Ovary (tissue), 9 donors: ENCODE results near the gene DDRGK1. TPM values are rescaled to one million over a fixed set of nuclear protein-coding genes. Genes with fewer than 3 reads are reported as not detected.

Source experiments
- DNase-seq, 5 donors: peaks; one replicate each; pipeline ENCODE4 v3.0.0-alpha.2; 2019 to 2020
- H3K27ac ChIP-seq, 2 donors: fragments of 200-600 bp; one replicate each; pipeline versions ENCODE4 v1.5.1 to v1.8.0; 2019 to 2022
- H3K27me3 ChIP-seq: fragments of 200-600 bp; one replicate; pipeline ENCODE4 v1.8.0; 2022
- H3K36me3 ChIP-seq: fragments of 200-600 bp; sonication (generic); one replicate; pipeline ENCODE4 v1.5.1; 2019
- H3K4me1 ChIP-seq: one replicate; pipeline ENCODE4 v1.8.1; 2013; ENCODE audit warnings: mild to moderate bottlenecking, moderate library complexity; ENCODE audit not compliant: insufficient read depth
- H3K4me3 ChIP-seq: fragments of 200-600 bp; sonication (generic); one replicate; pipeline ENCODE4 v1.5.1; 2017
- H3K9me3 ChIP-seq, 2 donors: fragments of 200-600 bp in 1 of 2; sonication (generic) in 1 of 2; one replicate each; pipeline versions ENCODE4 v1.5.1 to v1.8.1; 2013 to 2019; ENCODE audit warnings: mild to moderate bottlenecking in 1 of 2, moderate library complexity in 1 of 2
- EP300 ChIP-seq: sonication (generic); formaldehyde crosslinking; IDR thresholded peaks from one replicate; pipeline ENCODE4 v1.6.1; 2017; ENCODE audit warnings: antibody characterized with exemption
- POLR2A ChIP-seq: fragments of 450-650 bp; IDR thresholded peaks from one replicate; pipeline ENCODE4 v1.6.1; 2017; ENCODE audit warnings: antibody characterized with exemption, mild to moderate bottlenecking, moderate library complexity
- WGBS, 3 donors: extraction: QIAGEN DNeasy Blood & Tissue Kit in 1 of 3; methylation state at CpG; one replicate each; pipeline versions ENCODE4 v1.1.5 to v1.1.7; 2013 to 2017; 5-methylcytosine and 5-hydroxymethylcytosine counted together
- intact Hi-C, 4 donors: fragments of 100-400 bp; cut with DNase I; formaldehyde crosslinking; loops; one replicate each; pipeline versions ENCODE4 v1.11.0 to v1.15.1; 2022 to 2023
- polyA plus RNA-seq, 2 donors: library from polyadenylated mRNA; stranded (reverse); fragments of 200-250 nt in 1 of 2; fragments of 350-450 nt in 1 of 2; fragmentation: Illumina TruSeq in 1 of 2; extraction: RNeasy Lipid Tissue Mini Kit (QIAGEN cat#74804) in 1 of 2; gene quantifications; one replicate each; pipeline ENCODE4 v1.2.3, GENCODE V29; 2013 to 2014
- total RNA-seq, 7 donors: library from RNA; depleted of rRNA in 2 of 7; stranded (reverse); fragments of >200 nt in 2 of 7; fragmentation: NEBNext Ultra II Directional in 3 of 7; extraction: Animal tissue kit (Norgen Biotek cat#: 25700) in 3 of 7; gene quantifications; one replicate each; pipeline versions ENCODE4 v1.1.0 to v1.2.4, GENCODE V29; 2016 to 2023
- TF ChIP-seq, protein P1 (sequence below), 3 donors: fragments of 450-650 bp in 2 of 3; fragments of 200-600 bp in 1 of 3; IDR thresholded peaks; one replicate each; pipeline versions ENCODE4 v1.5.1 to v1.8.0; 2016 to 2022; ENCODE audit warnings: antibody characterized with exemption in 3 of 3, mild to moderate bottlenecking in 1 of 3
- donor health status: DM: no; HTN: no; CAD: no; lungs with moderate emphysema.
- donor health status: DM: no; HTN: no; CAD: no.
- donor health status: Bipolar disorder and iron deficiency.
- donor health status: DM: yes; HTN: yes; CAD: no.
- donor health status: DM: no; HTN: no; CAD: no.
- donor health status: DM: yes; HTN: yes; CAD: no.

DDRGK1 gene
- total and polyA plus RNA-seq, 9 donors = 38.5 to 63.9 (median 52.5) TPM

DNA sequence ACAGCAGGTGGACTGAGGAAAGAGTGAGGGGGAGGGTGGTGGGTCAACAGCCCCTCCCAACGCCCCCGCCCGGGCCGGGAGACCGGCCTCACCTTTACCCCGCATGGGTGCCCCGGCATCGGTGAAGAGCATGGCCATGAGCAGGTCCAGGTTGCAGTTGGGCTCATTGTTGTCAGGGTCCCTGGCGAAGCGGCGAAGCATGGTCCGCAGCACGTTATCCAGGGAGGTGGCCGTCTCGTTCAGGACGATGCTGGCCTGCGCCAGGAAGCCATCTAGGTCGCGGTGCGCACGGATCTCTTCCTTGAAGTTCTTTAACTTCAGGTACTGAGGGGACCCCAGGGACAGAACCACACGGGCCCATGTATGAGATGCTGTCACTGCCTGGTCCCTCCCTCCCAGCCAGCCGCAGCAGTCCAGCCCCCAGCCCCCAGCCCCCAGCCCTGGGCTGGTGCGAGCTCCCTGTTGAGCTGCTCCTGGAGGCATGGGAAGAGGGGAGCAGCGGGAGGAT is 29.6 kb upstream of the DDRGK1 start:
- H3K27ac ChIP-seq = no peak overlapping the region
- no peak overlapping the region for H3K4me3 ChIP-seq
- intact Hi-C loops = no loop called here
- peaks cover 2% of the 10 kb centered on the region for H3K4me1 ChIP-seq
- no peaks in the 10 kb centered on the region for H3K9me3 ChIP-seq
- no peak for TF ChIP-seq EP300
- TF ChIP-seq, protein P1, sequence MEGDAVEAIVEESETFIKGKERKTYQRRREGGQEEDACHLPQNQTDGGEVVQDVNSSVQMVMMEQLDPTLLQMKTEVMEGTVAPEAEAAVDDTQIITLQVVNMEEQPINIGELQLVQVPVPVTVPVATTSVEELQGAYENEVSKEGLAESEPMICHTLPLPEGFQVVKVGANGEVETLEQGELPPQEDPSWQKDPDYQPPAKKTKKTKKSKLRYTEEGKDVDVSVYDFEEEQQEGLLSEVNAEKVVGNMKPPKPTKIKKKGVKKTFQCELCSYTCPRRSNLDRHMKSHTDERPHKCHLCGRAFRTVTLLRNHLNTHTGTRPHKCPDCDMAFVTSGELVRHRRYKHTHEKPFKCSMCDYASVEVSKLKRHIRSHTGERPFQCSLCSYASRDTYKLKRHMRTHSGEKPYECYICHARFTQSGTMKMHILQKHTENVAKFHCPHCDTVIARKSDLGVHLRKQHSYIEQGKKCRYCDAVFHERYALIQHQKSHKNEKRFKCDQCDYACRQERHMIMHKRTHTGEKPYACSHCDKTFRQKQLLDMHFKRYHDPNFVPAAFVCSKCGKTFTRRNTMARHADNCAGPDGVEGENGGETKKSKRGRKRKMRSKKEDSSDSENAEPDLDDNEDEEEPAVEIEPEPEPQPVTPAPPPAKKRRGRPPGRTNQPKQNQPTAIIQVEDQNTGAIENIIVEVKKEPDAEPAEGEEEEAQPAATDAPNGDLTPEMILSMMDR (IDR thresholded peaks at IDR 0.05) = no peak
- TF ChIP-seq POLR2A = no peak
- 86 to 88% (median 86%) methylated on average over 25 of the region's 25 CpGs for WGBS, 3 donors
- no peaks in the 10 kb centered on the region for H3K36me3 ChIP-seq
- no peak for DNase-seq
- no peaks in the 10 kb centered on the region for H3K27me3 ChIP-seq

DNA sequence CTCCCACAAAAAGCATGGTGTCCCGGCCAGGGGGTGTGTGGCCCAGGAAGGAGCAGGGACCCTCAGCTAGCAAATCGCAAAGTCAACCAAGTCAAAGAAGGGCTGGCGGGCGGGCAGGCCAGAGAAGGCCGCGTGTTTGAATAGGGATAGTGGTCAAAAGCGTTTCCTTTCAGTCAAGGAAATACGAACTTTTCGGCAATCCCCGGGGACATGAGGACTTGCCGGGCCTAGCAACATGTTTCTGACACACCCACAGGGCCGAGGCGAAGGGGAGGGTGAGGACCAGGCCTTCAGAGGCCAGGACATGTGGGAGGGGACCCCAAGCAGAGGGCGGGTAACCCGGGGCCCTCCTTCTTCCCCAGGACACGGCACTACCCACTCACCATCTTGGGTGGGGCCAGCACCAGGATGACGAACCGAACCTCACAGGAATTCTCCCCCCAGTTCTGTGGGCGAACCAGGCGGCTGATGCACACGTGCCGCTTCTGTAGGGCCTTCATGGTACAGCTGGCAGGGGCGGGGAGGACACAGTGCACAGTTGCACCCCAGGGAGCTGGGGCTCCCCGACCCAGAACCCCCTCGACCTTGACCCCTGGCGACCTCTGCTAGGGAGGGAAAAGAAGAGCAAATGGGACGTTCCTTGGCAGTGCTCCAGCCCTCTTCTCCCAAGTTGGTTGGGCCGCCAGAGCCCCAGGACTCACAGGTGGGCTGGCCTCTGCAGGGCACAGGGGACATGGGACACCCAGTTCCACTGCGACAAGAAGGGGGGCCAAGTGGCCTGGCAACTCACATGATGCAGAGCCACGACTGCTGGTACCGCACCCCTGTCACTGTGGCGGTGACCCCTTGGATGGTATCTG is 28.9 kb upstream of the DDRGK1 start:
- DNase-seq = no peak

DNA sequence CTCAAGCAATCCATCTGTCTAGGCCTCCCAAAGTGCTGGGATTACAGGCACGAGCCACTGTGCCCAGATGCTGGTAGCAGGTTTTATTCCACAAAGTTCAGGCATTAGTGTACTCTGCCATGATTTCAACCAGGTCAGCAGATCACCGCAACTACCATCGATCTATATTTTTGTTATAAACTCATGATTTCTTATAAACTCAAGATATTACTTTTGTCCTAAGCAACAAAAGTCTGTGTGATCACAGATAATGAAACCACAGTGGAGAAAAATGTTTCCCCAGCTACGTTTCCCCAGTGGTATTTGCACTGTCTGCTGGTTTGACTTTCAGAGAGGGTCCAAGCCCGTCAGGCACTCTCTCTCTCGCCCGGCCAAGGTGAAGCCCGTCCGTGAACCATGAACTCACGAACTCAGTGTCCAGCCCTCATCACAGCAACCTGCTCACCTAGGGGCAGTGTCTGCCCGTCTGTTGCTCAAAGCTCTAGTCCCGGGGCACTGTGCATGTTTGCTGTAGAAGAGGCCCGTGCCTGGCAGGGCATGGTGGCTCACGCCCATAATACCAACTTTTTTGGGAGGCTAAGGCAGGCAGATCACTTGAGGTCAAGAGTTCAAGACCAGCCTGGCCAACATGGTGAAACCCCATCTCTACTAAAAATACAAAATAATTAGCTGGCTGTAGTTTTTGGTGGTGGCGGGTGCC is 27.6 kb upstream of the DDRGK1 start:
- intact Hi-C loops = no loop called here
- no peak for TF ChIP-seq EP300
- TF ChIP-seq, protein P1 (IDR thresholded peaks at IDR 0.05) = no peak
- TF ChIP-seq POLR2A = no peak
- 89 to 91% (median 90%) methylated on average over 15 of the region's 15 CpGs for WGBS, 3 donors

More for the DNA sequence above, 28.9 kb upstream of the DDRGK1 start:
- TF ChIP-seq POLR2A = no peak
- TF ChIP-seq, protein P1 (IDR thresholded peaks at IDR 0.05) = no peak
- no peak for TF ChIP-seq EP300
- Histone ChIP-seq H3K36me3 (no peaks in the 10 kb centered on the region), H3K9me3 (no peaks in the 10 kb centered on the region), H3K27ac (no peak overlapping the region), H3K27me3 (no peaks in the 10 kb centered on the region), H3K4me1 (peaks cover 2% of the 10 kb centered on the region), H3K4me3 (no peak overlapping the region)
- intact Hi-C loops = no loop called here
- 80 to 88% (median 85%) methylated on average over 32 of the region's 32 CpGs for WGBS, 3 donors

DNA sequence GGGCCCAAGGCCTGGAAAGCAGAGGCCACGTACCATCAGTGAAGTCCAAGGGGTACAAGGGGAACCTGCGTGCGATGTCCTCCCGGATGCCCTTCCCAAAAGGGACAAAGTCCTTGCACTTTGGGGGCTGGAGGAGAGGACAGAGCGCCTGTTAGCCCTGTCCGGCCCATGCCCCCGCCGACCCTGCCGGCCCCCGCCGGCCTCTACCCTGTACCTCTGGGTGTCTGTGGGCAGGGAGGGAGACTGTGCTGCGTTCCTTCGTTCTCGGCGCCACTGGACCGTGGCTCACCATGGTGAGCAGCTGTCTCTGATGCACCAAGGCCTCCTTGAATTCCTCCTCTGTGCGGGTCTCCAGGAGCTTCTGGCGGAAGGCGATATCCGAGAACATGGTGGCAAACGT is 26.6 kb upstream of the DDRGK1 start:
- Histone ChIP-seq H3K27me3 (no peaks in the 10 kb centered on the region), H3K27ac (no peak overlapping the region), H3K9me3 (no peaks in the 10 kb centered on the region), H3K4me1 (no peaks in the 10 kb centered on the region), H3K36me3 (no peaks in the 10 kb centered on the region), H3K4me3 (no peak overlapping the region)
- WGBS, 3 donors = 88 to 95% (median 91%) methylated on average over 21 of the region's 21 CpGs
- intact Hi-C loops = no loop called here
- TF ChIP-seq POLR2A (no peak), EP300 (no peak)
- TF ChIP-seq, protein P1 (IDR thresholded peaks at IDR 0.05) = no peak
- no peak for DNase-seq

More for the DNA sequence above, 27.6 kb upstream of the DDRGK1 start:
- Histone ChIP-seq H3K4me3 (no peak overlapping the region), H3K27me3 (no peaks in the 10 kb centered on the region), H3K4me1 (no peaks in the 10 kb centered on the region), H3K27ac (no peak overlapping the region), H3K36me3 (no peaks in the 10 kb centered on the region), H3K9me3 (no peaks in the 10 kb centered on the region)
- DNase-seq = no peak
